A673 (cell line): ENCODE data around the gene MAN1B1.

ENCODE experiments used
- CTCF ChIP-seq: fragments of 300-800, 200-600 bp; sonication (generic); conservative IDR thresholded peaks from 2 replicates; pipeline ENCODE4 v1.5.1; 2017; ENCODE audit warnings: low read depth, mild to moderate bottlenecking, antibody characterized with exemption, low read length, moderate library complexity, mixed read lengths
- EZH2 ChIP-seq: fragments of 200-600 bp; sonication (generic); IDR thresholded peaks from 2 replicates; pipeline ENCODE4 v1.6.1; 2017; ENCODE audit warnings: borderline replicate concordance, low read depth, mild to moderate bottlenecking, mixed read lengths, antibody characterized with exemption, low read length; ENCODE audit not compliant: poor library complexity, severe bottlenecking

GRCh38 chr9:137054932-137055384 is 31.8 kb upstream of the MAN1B1 start:
- no peak for TF ChIP-seq CTCF
- no peak for TF ChIP-seq EZH2
